Activated T-cell treated with anti-CD3 and anti-CD28 coated beads, Interleukin-2, amount 50 U/mL, for 1 hour (primary cell): Measurements from ENCODE around the gene KCNC2.

ENCODE experiments used
- DNase-seq: peaks from one replicate; pipeline ENCODE4 v3.0.0-alpha.2; 2020

KCNC2 gene

GRCh38 chr12:75157385-75157784 is 52.3 kb downstream of the KCNC2 start:
- no peak for DNase-seq

GRCh38 chr12:75155962-75156361 is 53.7 kb downstream of the KCNC2 start:
- DNase-seq = no peak

- DNase-seq = no peak
Observed at GRCh38 chr12:75154388-75154787, 55.3 kb downstream of the KCNC2 start.

GRCh38 chr12:75139196-75139595 is 70.4 kb downstream of the KCNC2 start:
- DNase-seq = no peak

- DNase-seq = no peak
Observed at GRCh38 chr12:75137896-75138295, 71.7 kb downstream of the KCNC2 start.

- DNase-seq = no peak
Observed at GRCh38 chr12:75135026-75135425, 74.6 kb downstream of the KCNC2 start.

GRCh38 chr12:75130811-75131210 is 78.8 kb downstream of the KCNC2 start:
- DNase-seq = no peak

- no peak for DNase-seq
Observed at GRCh38 chr12:75129275-75129674, 80.4 kb downstream of the KCNC2 start.

- no peak for DNase-seq
Observed at GRCh38 chr12:75121036-75121705, 88.5 kb downstream of the KCNC2 start.

GRCh38 chr12:75120311-75120711 is 89.3 kb downstream of the KCNC2 start:
- no peak for DNase-seq

GRCh38 chr12:75116646-75117198 is 92.9 kb downstream of the KCNC2 start:
- DNase-seq = no peak

- DNase-seq = no peak
Observed at GRCh38 chr12:75115748-75116147, 93.9 kb downstream of the KCNC2 start.

- no peak for DNase-seq
Observed at GRCh38 chr12:75103822-75104221, 105.8 kb downstream of the KCNC2 start.

GRCh38 chr12:75101781-75102180 is 107.9 kb downstream of the KCNC2 start:
- no peak for DNase-seq

GRCh38 chr12:75099210-75099609 is 110.4 kb downstream of the KCNC2 start:
- no peak for DNase-seq

GRCh38 chr12:75097003-75097402 is 112.6 kb downstream of the KCNC2 start:
- no peak for DNase-seq

- no peak for DNase-seq
Observed at GRCh38 chr12:75087654-75088053, 122.0 kb downstream of the KCNC2 start.

- DNase-seq = no peak
Observed at GRCh38 chr12:75086091-75087038, 123.3 kb downstream of the KCNC2 start.

GRCh38 chr12:75081305-75081704 is 128.3 kb downstream of the KCNC2 start:
- no peak for DNase-seq

- DNase-seq = no peak
Observed at GRCh38 chr12:75080582-75080981, 129.1 kb downstream of the KCNC2 start.

- DNase-seq = no peak
Observed at GRCh38 chr12:75065482-75065881, 144.2 kb downstream of the KCNC2 start.

GRCh38 chr12:75062691-75063090 is 146.9 kb downstream of the KCNC2 start:
- no peak for DNase-seq

- no peak for DNase-seq
Observed at GRCh38 chr12:75058228-75058627, 151.4 kb downstream of the KCNC2 start.

- DNase-seq = no peak
Observed at GRCh38 chr12:75048767-75049166, 160.9 kb downstream of the KCNC2 start.
